Epithelial cell of proximal tubule (primary cell): ENCODE data around the gene HBA1. TPM values are rescaled to one million over a fixed set of nuclear protein-coding genes. Genes with fewer than 3 reads are reported as not detected.

Experiments used
- DNase-seq: peaks from one replicate; pipeline ENCODE4 v3.0.0-alpha.2; 2011; ENCODE audit warnings: low read depth
- H3K4me3 ChIP-seq: 2 replicates; pipeline ENCODE4 v1.5.1; 2011; ENCODE audit warnings: low read depth, mild to moderate bottlenecking, low read length
- CTCF ChIP-seq: conservative IDR thresholded peaks from 2 replicates; pipeline ENCODE4 v1.5.1; 2012; ENCODE audit warnings: low read depth, mild to moderate bottlenecking, low read length
- total RNA-seq: library from RNA; depleted of rRNA; stranded (reverse); fragments of >200 nt; gene quantifications from 2 replicates; pipeline ENCODE4 v1.2.3, GENCODE V29; 2015

Gene HBA1
- total RNA-seq, 1 donor from 2014 or later = not detected

DNA sequence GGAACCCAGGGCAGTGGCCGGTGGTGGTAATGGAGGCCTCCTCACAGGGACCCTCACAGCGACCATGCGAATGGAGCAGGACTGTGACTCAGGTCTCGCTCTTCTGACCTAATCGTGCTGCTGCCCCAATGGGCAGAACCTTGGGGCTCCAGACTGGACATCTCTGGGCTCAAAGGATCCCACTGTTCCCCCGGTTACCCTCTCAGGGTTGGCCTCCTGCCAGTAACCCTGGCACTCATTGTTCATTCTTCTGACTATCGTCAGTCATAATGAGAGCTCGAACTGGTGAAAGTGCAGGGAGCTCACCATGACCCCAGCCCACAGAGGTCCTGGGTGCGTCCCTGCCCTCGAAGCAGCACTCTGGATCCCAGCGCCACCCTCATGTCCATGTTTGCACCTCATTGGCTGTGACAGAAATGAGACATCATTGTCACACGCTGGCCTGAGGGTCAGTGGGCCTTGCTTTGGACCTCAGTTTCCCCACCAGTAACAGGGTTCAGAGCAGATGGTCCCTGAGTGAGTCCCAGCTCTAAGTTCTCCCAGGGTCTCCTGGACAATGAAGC is 34.0 kb upstream of the HBA1 start:
- DNase-seq = no peak
- no peak for TF ChIP-seq CTCF
- H3K4me3 ChIP-seq = no peak overlapping the region

DNA sequence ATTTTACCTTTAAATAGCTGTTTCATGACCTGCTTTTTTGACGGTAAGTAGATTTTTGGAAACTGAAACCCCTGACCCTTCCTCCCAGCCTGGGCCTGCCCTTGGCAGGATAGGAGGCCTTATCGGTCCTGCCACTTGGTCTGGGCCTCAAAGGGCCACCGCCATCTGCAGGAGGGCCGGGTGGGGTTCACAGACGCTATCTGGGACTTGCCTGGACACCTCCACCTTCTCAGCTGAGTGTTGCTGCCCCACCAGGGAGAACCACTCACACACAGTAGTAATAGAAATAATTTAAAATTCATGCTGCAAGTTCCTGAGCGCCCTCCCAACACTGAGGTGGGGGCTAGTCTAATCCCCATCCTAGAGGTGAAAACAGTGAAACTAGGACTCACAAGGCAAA is 33.4 kb upstream of the HBA1 start:
- no peak for TF ChIP-seq CTCF
- no peak overlapping the region for H3K4me3 ChIP-seq
- no peak for DNase-seq

- TF ChIP-seq CTCF = no peak
- no peak overlapping the region for H3K4me3 ChIP-seq
- DNase-seq = no peak
Measured at GRCh38 chr16:143456-143855, 33.0 kb upstream of the HBA1 start.

DNA sequence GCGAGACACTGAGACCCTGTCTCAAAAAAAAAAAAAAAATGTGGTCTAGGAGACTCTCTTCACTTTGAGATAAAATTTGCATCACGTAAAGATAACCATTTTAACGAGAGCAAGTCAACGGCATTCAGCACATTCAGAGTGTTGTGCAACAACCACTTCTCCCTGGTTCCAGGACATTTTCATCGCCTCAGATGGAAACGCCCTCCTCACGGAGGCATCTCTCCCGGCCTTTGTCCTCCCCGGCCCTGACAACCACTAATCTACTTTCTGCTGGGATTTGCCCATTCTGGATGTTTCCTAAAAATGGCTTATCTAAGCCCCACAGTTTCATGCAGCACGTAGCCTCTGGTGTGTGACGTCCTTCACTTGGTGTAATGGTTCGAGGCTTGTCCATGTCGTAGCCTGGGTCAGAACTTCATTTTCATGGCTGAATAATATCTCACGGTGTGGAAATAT is 31.7 kb upstream of the HBA1 start:
- H3K4me3 ChIP-seq = no peak overlapping the region
- DNase-seq = no peak
- no peak for TF ChIP-seq CTCF

DNA sequence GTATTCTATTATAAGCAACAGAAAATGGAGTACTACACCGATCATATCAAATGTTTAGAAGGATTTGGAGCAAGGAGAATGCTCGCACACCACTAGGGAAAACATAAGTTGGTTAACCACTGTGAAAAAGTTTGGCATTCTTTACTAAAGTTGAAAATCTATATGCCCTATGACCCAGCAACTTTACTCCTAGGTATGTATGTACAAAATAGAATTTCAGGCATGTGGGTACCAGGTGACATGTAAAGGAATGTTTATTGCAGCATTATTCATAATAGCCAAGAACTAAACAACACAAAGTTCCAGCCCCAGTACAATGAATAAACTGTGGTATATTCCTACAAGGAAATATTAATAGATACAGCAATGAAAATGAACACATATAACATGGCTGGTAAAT is 29.8 kb upstream of the HBA1 start:
- H3K4me3 ChIP-seq = no peak overlapping the region

GRCh38 chr16:149024-149660 is 27.3 kb upstream of the HBA1 start:
- no peak for DNase-seq
- no peak for TF ChIP-seq CTCF
- no peak overlapping the region for H3K4me3 ChIP-seq

More for the DNA sequence above, 29.8 kb upstream of the HBA1 start:
- no peak for DNase-seq
- TF ChIP-seq CTCF = no peak
